Fibroblast of skin of abdomen (primary cell): Measurements from ENCODE around the gene ENC1.

ENCODE experiments used
- DNase-seq: peaks from one replicate; pipeline ENCODE4 v3.0.0-alpha.2; 2013

The ENC1 gene

GRCh38 chr5:74608736-74609601 lies 31.6 kb downstream of the ENC1 start:
- DNase-seq = peak; percentile 33

GRCh38 chr5:74605759-74606158 lies 34.8 kb downstream of the ENC1 start:
- no peak for DNase-seq

- no peak for DNase-seq
Observed at GRCh38 chr5:74603376-74603775, 37.2 kb downstream of the ENC1 start.

GRCh38 chr5:74599148-74599547 lies 41.4 kb downstream of the ENC1 start:
- no peak for DNase-seq

- peak; percentile 56 for DNase-seq
Observed at GRCh38 chr5:74598731-74599130, 41.8 kb downstream of the ENC1 start.

GRCh38 chr5:74596927-74597326 lies 43.6 kb downstream of the ENC1 start:
- DNase-seq = no peak

- DNase-seq = peak; percentile 74
Observed at GRCh38 chr5:74595143-74595925, 45.2 kb downstream of the ENC1 start.

GRCh38 chr5:74594137-74595040 lies 46.1 kb downstream of the ENC1 start:
- DNase-seq = no peak

- DNase-seq = no peak
Observed at GRCh38 chr5:74589204-74590056, 51.1 kb downstream of the ENC1 start.

GRCh38 chr5:74588415-74588814 lies 52.1 kb downstream of the ENC1 start:
- DNase-seq = no peak

GRCh38 chr5:74587890-74588289 lies 52.6 kb downstream of the ENC1 start:
- no peak for DNase-seq

GRCh38 chr5:74587300-74587699 lies 53.2 kb downstream of the ENC1 start:
- DNase-seq = no peak

- DNase-seq = no peak
Observed at GRCh38 chr5:74586856-74587255, 53.7 kb downstream of the ENC1 start.

GRCh38 chr5:74582853-74583252 lies 57.7 kb downstream of the ENC1 start:
- DNase-seq = no peak

- no peak for DNase-seq
Observed at GRCh38 chr5:74581988-74582365, 58.6 kb downstream of the ENC1 start.

GRCh38 chr5:74580729-74581109 lies 59.8 kb downstream of the ENC1 start:
- no peak for DNase-seq

- peak; percentile 13 for DNase-seq
Observed at GRCh38 chr5:74579215-74579614, 61.3 kb downstream of the ENC1 start.

GRCh38 chr5:74578356-74579044 lies 62.0 kb downstream of the ENC1 start:
- no peak for DNase-seq
